HepG2 (cell line): Measurements from ENCODE around the gene TSPAN12.

Source experiments
- ATF2 ChIP-seq: sonication (generic); formaldehyde crosslinking; IDR thresholded peaks from 2 replicates; pipeline ENCODE4 v1.4.0; 2020; ENCODE audit warnings: missing genetic modification reagents
- ATF5 ChIP-seq: sonication (generic); formaldehyde crosslinking; IDR thresholded peaks from 2 replicates; pipeline ENCODE4 v1.4.0; 2020; ENCODE audit warnings: mild to moderate bottlenecking, low read depth, missing genetic modification reagents
- EP300 ChIP-seq, 3 experiments: sonication (generic) in 1 of 3; formaldehyde crosslinking in 1 of 3; IDR thresholded peaks; 2 replicates each; pipeline versions ENCODE4 v1.5.1 to v1.6.1; 2011 to 2020; ENCODE audit warnings: low read depth in 2 of 3, low read length in 2 of 3, borderline replicate concordance in 1 of 3, improper control_type of control experiment in 1 of 3, mild to moderate bottlenecking in 1 of 3, missing genetic modification reagents in 1 of 3, moderate library complexity in 1 of 3
- ESRRA ChIP-seq: sonication (generic); formaldehyde crosslinking; IDR thresholded peaks from 2 replicates; pipeline ENCODE4 v1.5.1; 2020; ENCODE audit warnings: mild to moderate bottlenecking, low read depth, missing genetic modification reagents
- FOXJ3 ChIP-seq: sonication (generic); formaldehyde crosslinking; IDR thresholded peaks from 2 replicates; pipeline ENCODE4 v1.4.0; 2020; ENCODE audit warnings: missing genetic modification reagents, mild to moderate bottlenecking, borderline replicate concordance
- GATAD1 ChIP-seq: IDR thresholded peaks from 2 replicates; pipeline ENCODE4 v1.6.1; 2016; ENCODE audit warnings: missing genetic modification reagents, missing compliant biosample characterization
- JUN ChIP-seq: sonication (generic); formaldehyde crosslinking; IDR thresholded peaks from 2 replicates; pipeline ENCODE4 v1.4.0; 2020; ENCODE audit warnings: mild to moderate bottlenecking, missing genetic modification reagents
- MEIS1 ChIP-seq: sonication (generic); formaldehyde crosslinking; IDR thresholded peaks from 2 replicates; pipeline ENCODE4 v1.9.0; 2021; ENCODE audit warnings: mild to moderate bottlenecking, missing genetic modification reagents, moderate library complexity, borderline replicate concordance
- MXI1 ChIP-seq: IDR thresholded peaks from 3 replicates; pipeline ENCODE4 v1.6.1; 2012; ENCODE audit warnings: low read depth, low read length, inconsistent platforms, borderline replicate concordance
- NPAS2 ChIP-seq: sonication (generic); formaldehyde crosslinking; IDR thresholded peaks from 2 replicates; pipeline ENCODE4 v1.8.0; 2022; ENCODE audit warnings: mild to moderate bottlenecking, missing genetic modification reagents, borderline replicate concordance
- SMARCC2 ChIP-seq: fragments of 450-650 bp; IDR thresholded peaks from 2 replicates; pipeline ENCODE4 v1.6.1; 2017; ENCODE audit warnings: antibody characterized with exemption, mild to moderate bottlenecking
- ZNF253 ChIP-seq: sonication (generic); formaldehyde crosslinking; IDR thresholded peaks from 2 replicates; pipeline ENCODE4 v1.8.0; 2022; ENCODE audit warnings: mild to moderate bottlenecking, missing genetic modification reagents, borderline replicate concordance
- ZNF761 ChIP-seq: sonication (generic); formaldehyde crosslinking; conservative IDR thresholded peaks from 2 replicates; pipeline ENCODE4 v1.4.0; 2020; ENCODE audit warnings: mild to moderate bottlenecking, missing genetic modification reagents

GRCh38 chr7:120742372-120742771, 115.6 kb downstream of the TSPAN12 start:
- TF ChIP-seq ESRRA = no peak
- TF ChIP-seq JUN (CRISPR knock-in tag) = no peak
- TF ChIP-seq ATF5 (CRISPR knock-in tag) = no peak
- TF ChIP-seq GATAD1 (CRISPR knock-in tag) = no peak
- no peak for TF ChIP-seq EP300 (IDR thresholded peaks at IDR 0.05; ENCODE audit: low read depth in 2 of 2, low read length in 2 of 2)
- no peak for TF ChIP-seq EP300 (CRISPR knock-in tag; IDR thresholded peaks at IDR 0.05; ENCODE audit: borderline replicate concordance)
- TF ChIP-seq ZNF253 (CRISPR knock-in tag) = no peak
- no peak for TF ChIP-seq NPAS2 (CRISPR knock-in tag)
- no peak for TF ChIP-seq FOXJ3 (CRISPR knock-in tag)
- TF ChIP-seq MXI1 = no peak
- TF ChIP-seq ZNF761 = no peak
- no peak for TF ChIP-seq ATF2
- no peak for TF ChIP-seq MEIS1 (CRISPR knock-in tag)
- TF ChIP-seq SMARCC2 = no peak
